ENCODE data around the gene SLC32A1. TPM values are rescaled to one million over a fixed set of nuclear protein-coding genes. Genes with fewer than 3 reads are reported as not detected.

Gene SLC32A1
- polyA plus RNA-seq, 3 donors = 1.2 to 2.1 (median 1.4) TPM

Other genes starting within 250 kb of the SLC32A1 start
- not detected for gene ADIG, start 143.3 kb upstream of the SLC32A1 start, polyA plus RNA-seq (ENCODE audit: insufficient read length in 3 of 3)
- 1 to 10 TPM in 1 of 3 donors, under 1 TPM in 2; 0.26 to 1.3 (median 0.60) TPM for gene ARHGAP40, start 122.7 kb upstream of the SLC32A1 start, polyA plus RNA-seq (ENCODE audit: insufficient read length in 3 of 3)
- gene ACTR5, start 24.0 kb downstream of the SLC32A1 start, polyA plus RNA-seq (ENCODE audit: insufficient read length in 3 of 3) = 1 to 10 TPM; 9.4 to 9.8 (median 9.8) TPM
- 1 to 10 TPM; 7.5 to 8.8 (median 8.3) TPM for gene PPP1R16B, start 81.2 kb downstream of the SLC32A1 start, polyA plus RNA-seq (ENCODE audit: insufficient read length in 3 of 3)
- 10 to 100 TPM; 14.3 to 16.1 (median 15.8) TPM for gene FAM83D, start 201.9 kb downstream of the SLC32A1 start, polyA plus RNA-seq (ENCODE audit: insufficient read length in 3 of 3)
- gene DHX35, start 237.9 kb downstream of the SLC32A1 start, polyA plus RNA-seq (ENCODE audit: insufficient read length in 3 of 3) = 10 to 100 TPM; 15.2 to 17.0 (median 16.2) TPM